Prostate gland (tissue), 2 donors: ENCODE data around the gene ORMDL3.

Source experiments
- CTCF ChIP-seq, 4 experiments: fragments of 200-600 bp in 2 of 4; fragments of 450-650 bp in 2 of 4; sonication (generic) in 2 of 4; IDR thresholded peaks; 1 replicate in 3 of 4; 2 replicates in 1 of 4; pipeline ENCODE4 v1.5.1; 2016 to 2019; ENCODE audit warnings: antibody characterized with exemption in 4 of 4, mild to moderate bottlenecking in 2 of 4, moderate library complexity in 2 of 4
- POLR2A ChIP-seq: fragments of 450-650 bp; IDR thresholded peaks from one replicate; pipeline ENCODE4 v1.6.1; 2016; ENCODE audit warnings: antibody characterized with exemption, mild to moderate bottlenecking

- no peak for TF ChIP-seq CTCF (IDR thresholded peaks at IDR 0.05)
- TF ChIP-seq POLR2A: no peak
Measured at GRCh38 chr17:39887078-39887477, 40.3 kb downstream of the ORMDL3 start.
